ENCODE results near the gene OTC.

OTC gene

GRCh38 chrX:38357747-38358673 lies 5.6 kb downstream of the OTC start:
- no peak for DNase-seq

GRCh38 chrX:38363046-38363445 lies 10.6 kb downstream of the OTC start:
- no peak for DNase-seq

GRCh38 chrX:38365954-38366353 lies 13.6 kb downstream of the OTC start:
- DNase-seq = no peak

GRCh38 chrX:38368774-38369173 lies 16.4 kb downstream of the OTC start:
- no peak for DNase-seq

GRCh38 chrX:38371641-38372040 lies 19.2 kb downstream of the OTC start:
- DNase-seq = no peak

GRCh38 chrX:38374431-38374830 lies 22.0 kb downstream of the OTC start:
- DNase-seq = no peak

GRCh38 chrX:38375891-38376290 lies 23.5 kb downstream of the OTC start:
- no peak for DNase-seq

- DNase-seq = no peak
Observed at GRCh38 chrX:38376747-38377146, 24.3 kb downstream of the OTC start.

- no peak for DNase-seq
Observed at GRCh38 chrX:38379088-38379487, 26.7 kb downstream of the OTC start.

- no peak for DNase-seq
Observed at GRCh38 chrX:38382663-38383062, 30.3 kb downstream of the OTC start.

GRCh38 chrX:38400389-38400910 lies 48.0 kb downstream of the OTC start:
- no peak for DNase-seq

GRCh38 chrX:38402118-38402517 lies 49.7 kb downstream of the OTC start:
- DNase-seq = no peak

- no peak for DNase-seq
Observed at GRCh38 chrX:38403834-38404233, 51.4 kb downstream of the OTC start.

- DNase-seq = no peak
Observed at GRCh38 chrX:38407126-38407525, 54.7 kb downstream of the OTC start.

- no peak for DNase-seq
Observed at GRCh38 chrX:38409289-38409688, 56.9 kb downstream of the OTC start.

GRCh38 chrX:38426785-38427184 lies 74.4 kb downstream of the OTC start:
- DNase-seq = no peak

- no peak for DNase-seq
Observed at GRCh38 chrX:38431525-38431924, 79.1 kb downstream of the OTC start.

- DNase-seq = no peak
Observed at GRCh38 chrX:38435130-38435529, 82.7 kb downstream of the OTC start.

- no peak for DNase-seq
Observed at GRCh38 chrX:38437093-38437492, 84.7 kb downstream of the OTC start.

GRCh38 chrX:38438321-38438720 lies 85.9 kb downstream of the OTC start:
- DNase-seq = no peak

- no peak for DNase-seq
Observed at GRCh38 chrX:38452603-38453002, 100.2 kb downstream of the OTC start.

- no peak for DNase-seq
Observed at GRCh38 chrX:38458071-38458470, 105.7 kb downstream of the OTC start.

GRCh38 chrX:38462257-38462656 lies 109.9 kb downstream of the OTC start:
- DNase-seq = no peak

GRCh38 chrX:38465686-38466085 lies 113.3 kb downstream of the OTC start:
- DNase-seq = no peak

Data from NCI-H2081 treated with DMSO at 0.1 percent for 48 hours (cell line).